HG03097 (cell line): ENCODE results near the gene FBXL19.
A peak's percentile ranks its signal among the peaks of the same experiment; 100 is the strongest.

Source experiments
- ATAC-seq: cut with Tn5 transposase; IDR thresholded peaks from one replicate; pipeline ENCODE4 v1.9.1; 2021; ENCODE audit not compliant: unreplicated experiment, low FRiP score

FBXL19 gene

DNA sequence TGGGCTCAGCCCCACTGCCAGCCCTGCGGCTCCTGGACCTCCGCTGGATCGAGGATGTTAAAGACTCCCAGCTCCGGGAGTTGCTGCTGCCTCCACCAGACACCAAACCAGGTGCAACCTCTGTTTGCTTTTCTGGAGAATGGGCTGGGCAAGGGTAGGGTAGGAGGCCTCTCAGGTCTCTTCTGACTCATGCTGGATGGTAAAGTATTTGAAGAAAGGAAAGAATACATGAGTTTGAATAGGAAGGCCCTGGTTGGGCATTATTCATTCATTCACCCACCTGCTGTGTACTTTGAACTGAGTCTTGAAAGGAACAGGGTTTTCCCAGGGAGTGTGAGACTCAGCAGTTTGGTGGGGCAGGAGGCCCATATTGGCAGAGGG, 19.0 kb downstream of the FBXL19 start:
- no peak for ATAC-seq

- no peak for ATAC-seq
Observed at GRCh38 chr16:30944352-30944751, 21.0 kb downstream of the FBXL19 start.

DNA sequence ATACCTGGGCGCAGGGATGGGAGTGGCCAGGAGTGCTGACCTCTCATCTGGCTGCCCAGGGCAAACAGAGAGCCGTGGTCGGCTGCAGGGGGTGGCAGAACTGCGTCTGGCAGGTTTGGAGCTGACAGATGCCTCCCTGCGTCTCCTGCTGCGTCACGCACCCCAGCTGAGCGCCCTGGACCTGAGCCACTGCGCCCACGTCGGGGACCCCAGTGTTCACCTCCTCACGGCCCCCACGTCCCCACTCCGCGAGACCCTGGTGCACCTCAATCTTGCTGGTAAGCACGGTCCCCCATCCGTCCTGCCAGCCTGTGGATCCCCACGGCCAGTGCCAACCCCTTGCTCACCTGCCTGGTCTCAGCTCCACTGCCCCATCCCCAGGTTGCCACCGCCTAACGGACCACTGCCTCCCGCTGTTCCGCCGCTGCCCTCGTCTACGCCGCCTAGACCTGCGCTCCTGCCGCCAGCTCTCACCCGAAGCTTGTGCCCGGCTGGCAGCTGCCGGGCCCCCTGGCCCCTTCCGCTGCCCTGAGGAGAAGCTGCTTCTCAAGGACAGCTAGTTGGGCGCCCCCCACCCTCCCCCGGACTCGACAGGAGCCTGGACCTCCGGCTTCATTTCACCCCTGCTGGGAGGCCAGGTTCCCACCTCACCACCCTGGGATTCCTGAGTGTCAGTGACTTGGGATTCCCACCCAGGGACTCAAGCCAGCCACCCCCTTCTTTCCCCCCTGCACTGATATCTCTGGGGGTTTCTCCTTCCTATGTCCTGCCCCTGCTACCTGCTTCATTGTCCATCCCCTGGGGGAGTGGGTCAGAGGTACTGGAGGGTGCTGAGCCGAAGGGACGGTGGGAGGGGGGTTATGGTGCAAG, 23.5 kb downstream of the FBXL19 start:
- ATAC-seq: no peak

DNA sequence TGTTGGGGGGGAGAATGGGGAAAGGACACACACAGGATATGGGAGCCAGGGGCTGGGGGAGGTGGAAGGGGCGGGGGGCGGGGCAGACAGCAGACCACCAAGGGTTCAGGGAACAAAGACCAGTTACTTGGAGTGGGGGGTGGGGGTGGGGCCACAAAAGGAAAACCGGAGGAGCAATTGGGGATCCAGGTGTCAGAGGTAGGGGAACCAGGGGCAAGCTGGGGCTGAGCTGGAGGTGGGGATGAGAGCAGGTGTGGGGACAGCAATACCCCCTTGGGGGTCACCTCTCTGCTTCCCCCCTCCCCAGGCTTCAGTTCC, 24.1 kb downstream of the FBXL19 start:
- no peak for ATAC-seq

GRCh38 chr16:30947859-30948666, 24.7 kb downstream of the FBXL19 start:
- no peak for ATAC-seq

- peak; percentile 47 for ATAC-seq
Observed at GRCh38 chr16:30948667-30949649, 25.6 kb downstream of the FBXL19 start, which contains the start of gene ORAI3. TSS of gene ORAI3 (plus strand) at chr16:30949068. CDS start at chr16:30949290, 222 bp downstream.

DNA sequence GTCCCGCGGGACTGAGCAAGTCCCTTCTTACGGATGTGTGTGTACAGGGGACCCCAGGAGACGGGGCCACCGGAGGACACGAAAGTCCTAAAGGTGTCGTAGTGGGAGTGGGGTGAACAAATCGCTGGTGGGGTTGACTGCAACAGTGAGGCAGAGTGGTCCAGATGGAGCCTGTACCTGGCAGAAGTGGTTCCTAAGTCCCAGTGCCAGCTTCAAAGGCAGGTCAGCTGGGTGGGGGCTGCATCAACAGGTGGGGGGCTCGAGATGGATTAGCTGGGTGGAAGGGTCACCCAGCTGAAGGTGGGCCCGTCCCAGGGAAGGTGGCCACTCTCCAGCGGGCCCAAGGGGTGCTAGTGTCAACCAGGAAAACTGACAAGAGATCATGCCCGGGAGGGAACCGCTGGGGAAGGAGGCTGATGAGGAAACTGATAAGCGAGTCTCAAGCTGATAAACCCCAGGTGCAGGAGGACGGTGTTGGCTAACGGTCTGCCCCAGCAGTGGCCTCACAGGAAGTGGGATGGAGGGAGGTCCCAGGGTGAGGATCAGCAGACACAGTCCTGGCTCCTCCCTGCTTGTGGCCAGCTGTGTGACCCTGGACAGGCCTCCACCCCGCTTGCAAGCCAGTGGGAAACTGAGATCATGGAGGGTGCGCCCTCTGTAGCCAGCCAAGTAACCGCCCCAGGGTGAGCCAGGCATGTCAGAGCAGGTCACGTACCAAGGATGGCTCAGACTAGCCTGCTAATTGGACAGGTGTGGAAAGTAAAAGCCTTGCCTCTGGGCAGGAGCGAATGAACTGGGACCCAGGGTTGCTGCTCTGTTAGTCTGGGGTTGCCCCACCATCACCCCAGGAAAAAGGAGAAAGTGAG, 26.5 kb downstream of the FBXL19 start:
- ATAC-seq: no peak

DNA sequence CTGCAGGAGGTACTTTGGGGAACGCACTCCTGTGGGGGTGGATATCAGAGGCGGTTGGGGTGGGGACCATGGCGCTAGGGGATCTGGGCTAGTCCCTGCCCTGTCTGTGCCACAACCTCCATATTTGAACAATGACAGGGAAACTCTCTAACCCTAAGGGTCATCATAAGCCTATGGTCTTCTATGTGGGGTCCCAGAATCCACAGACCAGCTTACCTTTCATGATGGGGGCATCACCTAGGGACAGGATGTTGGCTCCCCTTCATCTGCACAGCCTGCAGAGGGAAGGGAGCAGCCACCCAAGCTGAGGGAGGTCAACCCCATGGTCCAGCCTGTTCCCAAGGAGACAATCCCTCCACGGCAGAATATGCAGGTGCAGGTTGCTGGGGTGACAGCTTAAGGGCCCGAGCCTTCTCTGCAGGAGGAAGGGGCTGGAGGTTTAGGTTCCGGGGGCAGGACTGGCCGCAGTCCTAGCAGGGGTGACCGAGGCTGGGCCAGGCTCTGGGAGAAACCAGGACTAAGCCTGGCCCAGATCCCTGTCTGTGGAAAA, 27.2 kb downstream of the FBXL19 start:
- no peak for ATAC-seq

DNA sequence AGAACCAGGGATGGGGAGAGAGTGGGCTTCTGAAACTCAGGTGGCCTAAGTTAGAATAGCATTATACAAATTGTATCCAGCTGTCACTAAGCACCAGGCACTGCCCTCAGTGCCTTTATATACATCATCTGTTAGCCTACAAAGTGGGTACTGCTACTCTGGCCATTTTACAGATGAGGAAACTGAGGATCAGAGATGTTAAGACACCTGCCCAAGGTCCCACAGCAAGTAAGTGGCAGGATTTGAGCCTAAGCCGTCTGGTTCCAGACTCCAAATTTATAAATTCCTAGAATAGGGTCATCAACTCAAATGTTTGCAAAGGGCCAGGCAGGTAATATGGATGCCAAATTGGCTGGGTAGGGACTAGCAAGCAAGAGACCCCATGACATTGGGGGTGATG, 27.8 kb downstream of the FBXL19 start:
- ATAC-seq: no peak

- ATAC-seq: no peak
Observed at GRCh38 chr16:30951750-30952149, 28.4 kb downstream of the FBXL19 start.

GRCh38 chr16:30953111-30953510, 29.7 kb downstream of the FBXL19 start:
- ATAC-seq: no peak

- no peak for ATAC-seq
Observed at GRCh38 chr16:30953511-30954124, 30.2 kb downstream of the FBXL19 start.

- no peak for ATAC-seq
Observed at GRCh38 chr16:30954993-30955392, 31.6 kb downstream of the FBXL19 start.

DNA sequence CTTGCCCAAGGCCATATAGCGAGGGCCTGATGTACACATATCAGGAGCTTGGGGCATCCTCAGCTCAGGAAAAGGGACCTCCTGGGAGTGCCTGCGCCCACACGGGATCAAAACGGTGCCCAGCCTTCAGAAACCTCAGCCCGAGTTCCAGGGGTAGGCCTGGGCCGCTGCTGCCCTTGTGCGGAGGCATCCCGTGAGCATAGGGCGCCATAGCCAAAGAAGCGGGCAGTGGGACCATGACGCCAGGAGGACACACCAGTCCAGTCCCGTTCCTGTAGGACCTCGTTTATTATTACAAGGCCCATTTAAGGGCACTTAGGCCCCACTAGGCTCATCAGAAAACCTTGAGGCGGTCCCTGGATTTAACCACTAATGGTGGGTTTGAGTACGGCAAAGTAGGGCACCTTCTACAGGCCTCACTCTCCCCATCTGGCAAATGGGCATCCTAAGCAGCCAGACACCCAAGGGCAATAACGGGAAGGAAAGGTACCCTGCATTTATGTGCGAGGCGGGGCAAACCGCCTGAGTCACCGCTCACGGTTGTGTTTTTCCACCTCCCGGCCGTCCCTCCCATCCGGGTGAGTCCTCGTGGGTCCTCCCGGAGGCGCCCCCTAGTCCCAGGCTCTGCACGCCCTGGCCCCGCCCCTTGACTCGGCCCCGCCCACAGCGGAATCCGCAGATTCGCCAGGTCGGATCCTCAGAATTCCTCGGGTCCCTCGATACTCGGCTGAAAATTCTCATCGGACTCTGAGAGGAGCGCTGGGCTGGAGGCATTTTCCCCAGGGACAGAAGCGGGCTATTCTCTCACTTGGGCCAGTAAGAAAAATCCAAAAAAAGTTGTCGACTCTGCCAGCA, 33.5 kb downstream of the FBXL19 start:
- peak; percentile 29 for ATAC-seq

DNA sequence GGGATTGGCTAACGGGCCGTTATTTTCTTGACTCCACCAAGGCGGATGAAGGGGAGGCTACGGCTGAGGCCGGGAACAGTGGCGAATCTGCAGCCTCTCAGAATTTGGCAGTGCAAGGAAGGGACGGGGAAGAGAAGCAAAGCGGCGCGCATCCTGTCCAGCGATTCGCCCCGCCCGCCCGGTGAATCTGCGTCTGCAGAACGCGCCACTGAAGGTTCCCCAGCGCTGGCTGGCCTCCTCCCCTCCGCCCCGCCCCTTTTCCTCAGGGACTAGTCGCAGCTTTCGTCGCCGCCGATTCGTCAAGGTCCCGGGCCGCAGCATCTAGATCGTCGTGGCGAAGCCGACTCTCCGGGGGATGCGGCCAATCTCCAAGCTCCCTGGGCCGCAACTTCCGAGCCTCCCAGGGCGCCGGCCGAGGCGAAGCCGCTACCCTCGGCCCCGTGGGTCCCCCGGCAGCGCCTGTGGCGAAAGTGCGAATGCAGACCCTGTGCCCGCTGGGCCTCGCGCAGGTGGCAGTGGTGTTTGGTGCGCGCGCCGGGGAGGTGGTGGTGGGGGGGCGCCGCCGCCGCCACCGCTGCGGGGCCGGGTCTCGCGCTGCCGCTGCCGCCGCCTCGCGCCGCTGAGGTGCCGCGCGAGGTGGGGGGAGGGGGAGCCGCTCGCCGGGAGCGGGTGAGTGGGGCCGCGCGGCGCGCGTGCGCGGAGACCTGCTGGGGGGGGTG, 34.2 kb downstream of the FBXL19 start, which contains the start of gene SETD1A:
Gene SETD1A (plus strand): TSS at position 299 of the 719 bp plus-strand sequence. CDS start 978 bp downstream, outside the sequence.
- peak; percentile 56 for ATAC-seq

DNA sequence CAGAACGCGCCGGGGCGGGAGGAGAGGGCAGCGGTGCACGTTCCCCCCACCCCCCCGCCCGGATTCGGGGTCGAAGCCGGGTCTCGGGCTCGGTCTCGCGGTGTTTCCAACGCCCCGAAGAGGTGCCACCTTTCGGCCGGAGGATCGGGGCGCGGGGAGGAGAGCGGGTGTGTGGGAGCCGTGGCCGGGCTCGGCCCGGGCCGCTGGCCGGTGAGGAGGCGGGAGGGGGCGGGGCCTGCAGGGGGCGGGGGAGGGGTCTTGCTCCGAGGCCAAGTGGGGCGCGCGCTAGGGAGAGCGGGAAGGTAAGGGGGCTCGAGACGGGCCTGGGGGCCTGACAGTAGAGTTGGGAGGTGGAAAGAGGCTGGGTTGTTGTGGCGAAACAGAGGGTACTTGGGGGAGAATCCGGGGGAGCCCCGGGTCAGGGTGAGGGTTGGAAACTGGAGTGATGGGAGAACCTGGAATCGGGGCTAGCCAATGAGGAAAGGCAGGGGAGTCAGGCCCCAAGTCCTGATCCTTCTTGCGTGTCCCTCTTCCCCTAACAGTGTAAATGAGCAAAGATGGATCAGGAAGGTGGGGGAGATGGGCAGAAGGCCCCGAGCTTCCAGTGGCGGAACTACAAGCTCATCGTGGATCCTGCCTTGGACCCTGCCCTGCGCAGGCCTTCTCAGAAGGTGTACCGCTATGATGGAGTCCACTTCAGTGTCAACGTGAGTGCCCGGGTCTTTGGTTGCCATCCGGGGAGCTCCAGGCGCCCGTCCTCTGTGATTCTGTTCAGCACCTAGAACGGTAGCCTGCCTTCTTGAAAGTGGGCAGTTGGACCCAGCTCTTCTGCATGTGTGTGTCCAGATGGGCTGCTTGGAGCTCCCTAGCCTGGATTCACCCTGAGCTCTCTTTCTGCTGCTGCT, 35.1 kb downstream of the FBXL19 start:
- peak; percentile 18 for ATAC-seq
